ENCODE measurements around the gene TMPRSS11B.

DNA sequence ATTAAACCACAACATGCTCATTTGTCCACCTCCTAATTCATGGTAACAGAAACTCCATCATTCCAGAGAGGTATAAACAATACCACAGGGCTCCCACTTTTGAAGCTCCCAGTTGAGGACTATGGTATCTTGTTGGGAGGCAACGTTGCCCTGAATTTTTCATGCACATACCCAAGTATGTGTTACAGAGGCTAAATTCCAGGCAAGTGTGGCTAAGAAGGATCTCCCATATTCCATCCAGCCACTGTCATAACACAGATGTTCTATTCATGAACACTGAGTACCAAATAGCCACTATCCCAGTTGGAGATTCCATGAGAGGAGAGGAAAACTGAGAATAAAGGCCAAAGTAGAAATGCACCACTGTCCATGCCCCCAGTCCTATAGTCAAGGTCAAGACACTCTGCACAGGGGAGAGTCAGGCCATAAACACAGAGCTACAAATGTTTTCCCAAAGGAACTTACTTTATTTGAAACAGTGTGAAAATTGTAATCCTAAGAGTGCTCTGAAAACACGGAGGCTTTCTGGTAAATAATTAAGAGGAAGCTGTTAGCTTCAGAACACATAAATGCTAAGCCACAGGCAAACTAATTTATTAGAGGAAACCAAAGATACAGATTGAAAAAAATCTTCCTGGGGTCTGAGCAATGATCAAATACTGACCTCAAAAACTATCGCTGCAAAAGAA lies 42.4 kb upstream of the TMPRSS11B start:
- TF ChIP-seq CTCF (IDR thresholded peaks at IDR 0.05; ENCODE audit: low read depth, low read length, poor library complexity, severe bottlenecking) (no peak), EZH2phosphoT487 (IDR thresholded peaks at IDR 0.05; ENCODE audit: borderline replicate concordance, low read length) (no peak)
